Dermis microvascular lymphatic vessel endothelial cell (primary cell): ENCODE results near the gene ZFP36L2. TPM values are rescaled to one million over a fixed set of nuclear protein-coding genes. Genes with fewer than 3 reads are reported as not detected.

ENCODE experiments used
- DNase-seq, 2 donors: peaks; one replicate each; pipeline versions ENCODE4 v3.0.0 to v3.0.0-alpha.2; 2010; ENCODE audit warnings: low read depth in 2 of 2
- total RNA-seq: library from RNA; depleted of rRNA; stranded (reverse); fragments of >200 nt; gene quantifications from 2 replicates; pipeline ENCODE4 v1.2.1, GENCODE V29; 2014

The ZFP36L2 gene
- 13.4 and 27.9 TPM in 2 replicates for total RNA-seq

GRCh38 chr2:43226558-43226954 lies at the start of gene ZFP36L2:
TSS of gene ZFP36L2 (minus strand) at chr2:43226606. CDS start at chr2:43226315, 291 bp downstream.
- peak; percentile 82 to 97 for DNase-seq

- DNase-seq, result no peak
Measured at GRCh38 chr2:43274721-43275120, 48.3 kb upstream of the ZFP36L2 start.

GRCh38 chr2:43274055-43274454 lies 47.6 kb upstream of the ZFP36L2 start:
- no peak for DNase-seq

- DNase-seq, result no peak
Measured at GRCh38 chr2:43273529-43273928, 47.1 kb upstream of the ZFP36L2 start.

GRCh38 chr2:43270930-43271615 lies 44.7 kb upstream of the ZFP36L2 start:
- DNase-seq, result no peak

- no peak for DNase-seq
Measured at GRCh38 chr2:43270461-43270860, 44.1 kb upstream of the ZFP36L2 start.

GRCh38 chr2:43269706-43270105 lies 43.3 kb upstream of the ZFP36L2 start:
- peak in 1 of 2 donors; percentile 29 for DNase-seq

- peak; percentile 32 to 95 for DNase-seq
Measured at GRCh38 chr2:43269074-43269572, 42.7 kb upstream of the ZFP36L2 start.

- no peak for DNase-seq
Measured at GRCh38 chr2:43268066-43268953, 41.9 kb upstream of the ZFP36L2 start.

GRCh38 chr2:43267381-43267780 lies 41.0 kb upstream of the ZFP36L2 start:
- DNase-seq, result no peak

GRCh38 chr2:43266711-43267111 lies 40.3 kb upstream of the ZFP36L2 start:
- no peak for DNase-seq

GRCh38 chr2:43265421-43265820 lies 39.0 kb upstream of the ZFP36L2 start:
- no peak for DNase-seq

GRCh38 chr2:43265001-43265400 lies 38.6 kb upstream of the ZFP36L2 start:
- DNase-seq, result no peak

- DNase-seq, result no peak
Measured at GRCh38 chr2:43262951-43263350, 36.5 kb upstream of the ZFP36L2 start.

- DNase-seq, result no peak
Measured at GRCh38 chr2:43262239-43262638, 35.8 kb upstream of the ZFP36L2 start.

GRCh38 chr2:43259512-43259911 lies 33.1 kb upstream of the ZFP36L2 start:
- no peak for DNase-seq

- no peak for DNase-seq
Measured at GRCh38 chr2:43258547-43259156, 32.2 kb upstream of the ZFP36L2 start.

- no peak for DNase-seq
Measured at GRCh38 chr2:43255296-43255910, 29.0 kb upstream of the ZFP36L2 start.

GRCh38 chr2:43254331-43254730 lies 27.9 kb upstream of the ZFP36L2 start:
- no peak for DNase-seq

GRCh38 chr2:43251171-43251731 lies 24.8 kb upstream of the ZFP36L2 start:
- DNase-seq, result peak in 1 of 2 donors; percentile 28

- no peak for DNase-seq
Measured at GRCh38 chr2:43250015-43250414, 23.6 kb upstream of the ZFP36L2 start.
